Right atrium auricular region (tissue), 2 donors: ENCODE data around the gene TTC24. TPM values are rescaled to one million over a fixed set of nuclear protein-coding genes. Genes with fewer than 3 reads are reported as not detected.

Experiments used
- DNase-seq: peaks from one replicate; pipeline ENCODE4 v3.0.0-alpha.2; 2019; ENCODE audit warnings: low spot score
- H3K27ac ChIP-seq, 2 donors: fragments of 200-600 bp; sonication (generic); 1 replicate in 1 of 2; 2 replicates in 1 of 2; pipeline ENCODE4 v1.5.1; 2016 to 2019
- H3K27me3 ChIP-seq, 2 donors: fragments of 200-600 bp; sonication (generic); one replicate each; pipeline versions ENCODE4 v1.5.1 to v1.6.0; 2017 to 2019
- H3K36me3 ChIP-seq: fragments of 200-600 bp; sonication (generic); one replicate; pipeline ENCODE4 v1.5.1; 2016
- H3K4me1 ChIP-seq, 2 donors: fragments of 200-600 bp; sonication (generic); one replicate each; pipeline versions ENCODE4 v1.5.1 to v1.6.0; 2017 to 2019
- H3K4me3 ChIP-seq, 2 donors: fragments of 200-600 bp; sonication (generic); 1 replicate in 1 of 2; 2 replicates in 1 of 2; pipeline ENCODE4 v1.5.1; 2017 to 2019; ENCODE audit warnings: mild to moderate bottlenecking in 1 of 2, moderate library complexity in 1 of 2
- H3K9me3 ChIP-seq, 2 donors: fragments of 200-600 bp; sonication (generic); one replicate each; pipeline ENCODE4 v1.5.1; 2019
- total RNA-seq, 2 donors: library from RNA; depleted of rRNA; stranded (reverse); fragments of >200 nt; gene quantifications; one replicate each; pipeline ENCODE4 v1.1.0, GENCODE V29; 2016
- TF ChIP-seq, protein P1 (sequence below), 2 donors: fragments of 200-600 bp; sonication (generic); IDR thresholded peaks; one replicate each; pipeline ENCODE4 v1.5.1; 2019; ENCODE audit warnings: antibody characterized with exemption in 2 of 2

The TTC24 gene
- total RNA-seq, 2 donors from 2014 or later = not detected

- Histone ChIP-seq H3K27me3 (no peaks in the 10 kb centered on the region), H3K27ac (no peak overlapping the region), H3K4me3 (no peak overlapping the region), H3K9me3 (no peaks in the 10 kb centered on the region), H3K36me3 (no peaks in the 10 kb centered on the region), H3K4me1 (peaks cover 0 to 7% of the 10 kb centered on the region in 2 donors)
- DNase-seq = no peak
- TF ChIP-seq, protein P1, sequence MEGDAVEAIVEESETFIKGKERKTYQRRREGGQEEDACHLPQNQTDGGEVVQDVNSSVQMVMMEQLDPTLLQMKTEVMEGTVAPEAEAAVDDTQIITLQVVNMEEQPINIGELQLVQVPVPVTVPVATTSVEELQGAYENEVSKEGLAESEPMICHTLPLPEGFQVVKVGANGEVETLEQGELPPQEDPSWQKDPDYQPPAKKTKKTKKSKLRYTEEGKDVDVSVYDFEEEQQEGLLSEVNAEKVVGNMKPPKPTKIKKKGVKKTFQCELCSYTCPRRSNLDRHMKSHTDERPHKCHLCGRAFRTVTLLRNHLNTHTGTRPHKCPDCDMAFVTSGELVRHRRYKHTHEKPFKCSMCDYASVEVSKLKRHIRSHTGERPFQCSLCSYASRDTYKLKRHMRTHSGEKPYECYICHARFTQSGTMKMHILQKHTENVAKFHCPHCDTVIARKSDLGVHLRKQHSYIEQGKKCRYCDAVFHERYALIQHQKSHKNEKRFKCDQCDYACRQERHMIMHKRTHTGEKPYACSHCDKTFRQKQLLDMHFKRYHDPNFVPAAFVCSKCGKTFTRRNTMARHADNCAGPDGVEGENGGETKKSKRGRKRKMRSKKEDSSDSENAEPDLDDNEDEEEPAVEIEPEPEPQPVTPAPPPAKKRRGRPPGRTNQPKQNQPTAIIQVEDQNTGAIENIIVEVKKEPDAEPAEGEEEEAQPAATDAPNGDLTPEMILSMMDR (IDR thresholded peaks at IDR 0.05) = no peak
These were observed 34.9 kb upstream of the TTC24 start for GRCh38 chr1:156544592-156545102.

- no peaks in the 10 kb centered on the region for H3K9me3 ChIP-seq
- H3K36me3 ChIP-seq = no peaks in the 10 kb centered on the region
- H3K4me3 ChIP-seq = no peak overlapping the region
- no peaks in the 10 kb centered on the region for H3K27me3 ChIP-seq
- no peak overlapping the region for H3K27ac ChIP-seq
- DNase-seq = no peak
- TF ChIP-seq, protein P1 (IDR thresholded peaks at IDR 0.05) = no peak
- H3K4me1 ChIP-seq = peaks cover 0 to 7% of the 10 kb centered on the region in 2 donors
These were observed 33.3 kb upstream of the TTC24 start for GRCh38 chr1:156546267-156546666.

DNA sequence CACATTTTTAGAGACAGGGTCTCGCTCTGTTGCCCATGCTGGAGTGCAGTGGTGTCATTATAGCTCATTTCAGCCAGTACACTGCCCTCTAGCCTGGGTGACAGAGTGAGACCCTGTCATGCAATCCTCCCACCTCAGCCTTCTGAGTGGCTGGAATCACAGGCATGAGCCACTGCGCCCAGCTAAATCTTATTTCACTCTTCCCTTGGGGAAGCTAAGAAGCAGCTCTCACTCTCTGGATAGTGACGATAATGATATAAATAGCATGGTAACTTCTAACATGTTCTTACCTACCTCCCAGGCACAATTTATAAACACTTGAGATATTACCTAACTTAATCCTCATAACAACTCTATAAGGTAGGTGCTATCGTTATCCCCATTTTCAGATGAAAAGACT lies 32.1 kb upstream of the TTC24 start:
- Histone ChIP-seq H3K9me3 (no peaks in the 10 kb centered on the region), H3K4me3 (no peak overlapping the region), H3K36me3 (no peaks in the 10 kb centered on the region), H3K27ac (no peak overlapping the region), H3K27me3 (no peaks in the 10 kb centered on the region), H3K4me1 (peaks cover 0 to 7% of the 10 kb centered on the region in 2 donors)
- no peak for DNase-seq
- TF ChIP-seq, protein P1 (IDR thresholded peaks at IDR 0.05) = no peak

- no peaks in the 10 kb centered on the region for H3K27me3 ChIP-seq
- TF ChIP-seq, protein P1 (IDR thresholded peaks at IDR 0.05) = no peak
- H3K4me1 ChIP-seq = peaks cover 0 to 6% of the 10 kb centered on the region in 2 donors
- no peaks in the 10 kb centered on the region for H3K9me3 ChIP-seq
- DNase-seq = no peak
- no peak overlapping the region for H3K4me3 ChIP-seq
- H3K27ac ChIP-seq = no peak overlapping the region
- H3K36me3 ChIP-seq = no peaks in the 10 kb centered on the region
These were observed 31.5 kb upstream of the TTC24 start for GRCh38 chr1:156547982-156548381.

DNA sequence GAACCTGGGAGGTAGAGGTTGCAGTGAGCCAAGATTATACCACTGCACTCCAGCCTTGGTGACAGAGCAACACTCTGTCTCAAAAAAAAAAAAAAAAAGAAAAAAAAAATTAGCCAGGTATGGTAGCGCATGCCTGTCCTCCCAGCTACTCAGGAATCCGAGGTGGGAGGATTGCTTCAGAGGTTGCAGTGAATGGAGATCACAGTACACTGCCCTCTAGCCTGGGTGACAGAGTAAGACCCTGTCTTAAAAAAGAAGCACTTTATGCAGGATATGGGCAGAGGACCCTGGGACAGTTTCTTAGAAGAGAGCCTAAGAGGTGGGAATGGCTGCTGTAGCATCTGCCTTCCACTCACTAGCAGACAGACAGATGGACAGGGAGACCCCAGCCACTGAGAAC lies 30.1 kb upstream of the TTC24 start:
- TF ChIP-seq, protein P1 (IDR thresholded peaks at IDR 0.05) = no peak
- H3K4me1 ChIP-seq = no peaks in the 10 kb centered on the region
- no peaks in the 10 kb centered on the region for H3K9me3 ChIP-seq
- no peak overlapping the region for H3K4me3 ChIP-seq
- no peak for DNase-seq
- no peaks in the 10 kb centered on the region for H3K36me3 ChIP-seq
- H3K27ac ChIP-seq = no peak overlapping the region
- H3K27me3 ChIP-seq = no peaks in the 10 kb centered on the region

DNA sequence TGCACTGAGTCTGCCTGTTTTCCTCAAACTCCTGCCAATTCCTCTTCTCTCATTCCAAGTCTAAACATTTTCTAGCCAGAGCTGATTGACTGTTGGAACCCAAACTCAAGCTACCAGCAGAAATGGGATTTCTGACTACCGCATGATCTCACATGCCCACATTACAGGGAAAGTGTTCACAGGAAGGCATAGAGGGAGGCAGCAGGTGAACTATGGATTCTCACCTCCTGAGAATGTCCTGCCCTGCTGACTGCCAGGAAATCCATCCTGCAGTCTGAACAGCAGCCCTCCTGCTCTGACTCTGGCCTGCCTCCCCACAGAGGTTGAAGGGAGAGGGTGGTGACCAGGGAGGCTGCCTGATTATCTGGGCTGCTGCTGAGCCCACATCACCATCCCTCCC lies 29.7 kb upstream of the TTC24 start:
- Histone ChIP-seq H3K9me3 (no peaks in the 10 kb centered on the region), H3K4me1 (no peaks in the 10 kb centered on the region), H3K36me3 (no peaks in the 10 kb centered on the region), H3K4me3 (no peak overlapping the region), H3K27ac (no peak overlapping the region), H3K27me3 (no peaks in the 10 kb centered on the region)
- no peak for DNase-seq
- TF ChIP-seq, protein P1 (IDR thresholded peaks at IDR 0.05) = no peak
